PC-3 (cell line): Measurements from ENCODE around the gene SHANK3. TPM values are rescaled to one million over a fixed set of nuclear protein-coding genes. Genes with fewer than 3 reads are reported as not detected.

Experiments
- ATAC-seq: fragments of 200-7000 bp; cut with Tn5 transposase; 2 replicates; pipeline ENCODE4 v1.9.1; 2020; ENCODE audit warnings: mild to moderate bottlenecking, moderate library complexity
- BruUV-seq: library from RNA; stranded (reverse); fragments of 400-500 nt; replicated peaks from 2 replicates; lab custom pipeline; 2021; lab: Mats Ljungman, UMichigan
- CTCF ChIA-PET: fragments of 300-600 bp; sonication (Branson Sonifier 250); formaldehyde crosslinking; loops from one replicate; lab custom pipeline; 2022; ENCODE audit warnings: antibody characterized with exemption; lab: Charles Lee
- POLR2A ChIA-PET: fragments of 300-600 bp; sonication (Branson Sonifier 250); formaldehyde crosslinking; loops from one replicate; lab custom pipeline; 2022; ENCODE audit warnings: antibody characterized with exemption; ENCODE audit not compliant: unreplicated experiment; lab: Charles Lee
- DNase-seq: peaks from one replicate; pipeline ENCODE4 v3.0.0-alpha.2; 2015
- H2AFZ ChIP-seq: fragments of 300-600 bp; sonication (generic); 2 replicates; pipeline ENCODE4 v1.6.0; 2016; ENCODE audit warnings: antibody characterized with exemption, low read length
- H3F3A ChIP-seq: fragments of 300-600 bp; sonication (generic); one replicate; pipeline ENCODE4 v1.6.0; 2017; ENCODE audit warnings: antibody characterized with exemption, low read length, control low read depth, mild to moderate bottlenecking; ENCODE audit not compliant: unreplicated experiment
- H3K27ac ChIP-seq: fragments of 300-600 bp; sonication (generic); 2 replicates; pipeline ENCODE4 v1.5.1; 2016; ENCODE audit warnings: mild to moderate bottlenecking, low read length
- H3K27me3 ChIP-seq: fragments of 300-600 bp; sonication (generic); 2 replicates; pipeline ENCODE4 v1.6.1; 2016; ENCODE audit warnings: low read length, mixed read lengths
- H3K36me3 ChIP-seq: fragments of 300-600 bp; sonication (generic); 2 replicates; pipeline ENCODE4 v1.6.1; 2016; ENCODE audit warnings: low read depth, mixed run types, low read length, mixed read lengths
- H3K4me1 ChIP-seq: fragments of 300-600 bp; sonication (generic); 2 replicates; pipeline ENCODE4 v1.5.1; 2016; ENCODE audit warnings: low read length; ENCODE audit not compliant: insufficient read depth
- H3K4me2 ChIP-seq: fragments of 300-600 bp; sonication (generic); 2 replicates; pipeline ENCODE4 v1.6.0; 2016; ENCODE audit warnings: low read length
- H3K4me3 ChIP-seq: fragments of 300-600 bp; sonication (generic); 2 replicates; pipeline ENCODE4 v1.5.1; 2016; ENCODE audit warnings: mild to moderate bottlenecking, low read length, mixed read lengths
- H3K79me2 ChIP-seq: fragments of 300-600 bp; sonication (generic); 2 replicates; pipeline ENCODE4 v1.6.1; 2017; ENCODE audit warnings: low read length, mixed read lengths
- H3K9ac ChIP-seq: fragments of 300-600 bp; sonication (generic); 2 replicates; pipeline ENCODE4 v1.6.0; 2016; ENCODE audit warnings: mild to moderate bottlenecking, low read length
- H3K9me2 ChIP-seq: fragments of 300-600 bp; sonication (generic); replicated peaks from 2 replicates; pipeline ENCODE4 v1.6.1; 2016; ENCODE audit warnings: mixed run types, low read length, mixed read lengths
- H3K9me3 ChIP-seq: fragments of 300-600 bp; sonication (generic); 2 replicates; pipeline ENCODE4 v1.6.1; 2016; ENCODE audit warnings: low read length, mixed read lengths
- H4K20me1 ChIP-seq: fragments of 300-600 bp; sonication (generic); 2 replicates; pipeline ENCODE4 v1.6.1; 2016; ENCODE audit warnings: low read length, mixed read lengths
- EZH2 ChIP-seq: fragments of 300-600 bp; sonication (generic); IDR thresholded peaks from one replicate; pipeline ENCODE4 v1.6.1; 2017; ENCODE audit warnings: antibody characterized with exemption, mild to moderate bottlenecking, low read length; ENCODE audit not compliant: unreplicated experiment
- EZH2phosphoT487 ChIP-seq: fragments of 300-600 bp; sonication (generic); IDR thresholded peaks from 2 replicates; pipeline ENCODE4 v1.6.1; 2018; ENCODE audit warnings: mild to moderate bottlenecking, antibody characterized with exemption, low read length, borderline replicate concordance
- intact Hi-C: fragments of 100-400 bp; cut with micrococcal nuclease; formaldehyde crosslinking; loops from 2 replicates; pipeline ENCODE4 v1.9.0; 2023
- total RNA-seq: library from RNA; depleted of rRNA; stranded (reverse); fragments of >200 nt; gene quantifications from 2 replicates; pipeline ENCODE4 v1.2.3, GENCODE V29; 2014
- TF ChIP-seq, protein P1 (sequence below): fragments of 300-600 bp; sonication (generic); conservative IDR thresholded peaks from 2 replicates; pipeline ENCODE4 v1.5.1; 2017; ENCODE audit warnings: antibody characterized with exemption, low read depth, mild to moderate bottlenecking, low read length

The SHANK3 gene
- total RNA-seq, 1 experiment from 2014 or later, result 3.7 TPM

DNA sequence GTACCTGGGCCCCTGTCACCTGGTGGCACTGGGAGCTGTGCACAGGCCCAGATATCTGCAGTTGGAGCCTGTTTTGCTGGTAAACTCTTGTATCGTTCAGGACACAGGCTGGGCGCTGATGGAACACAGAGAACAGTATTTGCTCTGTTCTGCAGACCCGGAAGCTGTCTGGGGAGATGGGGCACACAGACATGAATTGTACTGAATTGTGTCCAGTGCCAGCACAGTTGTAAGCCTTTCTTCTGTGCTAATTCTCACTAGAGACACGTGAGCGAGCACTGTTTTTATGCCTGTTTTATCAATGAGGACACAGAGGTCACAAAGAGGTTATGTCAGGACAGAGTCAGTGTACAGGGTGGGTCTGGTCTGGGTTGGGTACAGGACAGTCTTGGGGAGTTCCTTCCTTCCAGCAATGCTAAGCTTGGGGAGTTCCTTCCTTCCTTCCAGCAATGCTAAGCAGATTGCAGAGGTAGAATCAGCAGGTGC is 41.0 kb downstream of the SHANK3 start:
- no peak overlapping the region for H3K4me3 ChIP-seq

DNA sequence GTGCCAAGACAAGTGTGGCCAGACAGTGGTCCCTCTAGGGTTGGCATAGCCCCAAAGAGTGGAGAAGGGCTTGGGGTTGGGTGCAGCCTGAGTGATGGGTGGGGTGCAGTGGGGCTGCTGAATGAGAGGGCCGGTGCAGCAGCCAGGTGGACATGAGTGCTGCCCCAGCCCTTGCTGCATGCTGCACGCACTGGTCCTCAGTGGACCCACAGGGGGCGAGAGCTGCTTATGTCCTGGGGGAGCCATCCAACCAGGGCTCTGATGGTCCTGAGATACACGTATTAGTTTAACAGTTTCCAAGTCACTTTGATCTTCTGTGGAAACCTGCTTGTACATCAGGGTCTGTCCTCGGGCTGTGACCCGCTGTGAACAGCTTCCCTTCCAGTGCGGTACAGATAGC is 41.5 kb downstream of the SHANK3 start:
- no peaks in the 10 kb centered on the region for H3K36me3 ChIP-seq
- no peaks in the 10 kb centered on the region for H4K20me1 ChIP-seq
- no peak overlapping the region for H2AFZ ChIP-seq
- H3K4me2 ChIP-seq, result no peak overlapping the region
- CTCF ChIA-PET, result no interaction called here
- intact Hi-C loops, result no loop called here
- H3K9ac ChIP-seq, result no peak overlapping the region
- DNase-seq (no peak), ATAC-seq (no peak)
- no peaks in the 10 kb centered on the region for H3K4me1 ChIP-seq
- H3K4me3 ChIP-seq, result no peak overlapping the region
- H3F3A ChIP-seq, result no peaks in the 10 kb centered on the region
- POLR2A ChIA-PET, result no interaction called here
- H3K27ac ChIP-seq, result no peak overlapping the region
- no TSS peak for BruUV-seq
- no peaks in the 10 kb centered on the region for H3K9me2 ChIP-seq
- H3K9me3 ChIP-seq, result no peaks in the 10 kb centered on the region
- no peaks in the 10 kb centered on the region for H3K27me3 ChIP-seq
- H3K79me2 ChIP-seq, result no peaks in the 10 kb centered on the region
- TF ChIP-seq, protein P1, sequence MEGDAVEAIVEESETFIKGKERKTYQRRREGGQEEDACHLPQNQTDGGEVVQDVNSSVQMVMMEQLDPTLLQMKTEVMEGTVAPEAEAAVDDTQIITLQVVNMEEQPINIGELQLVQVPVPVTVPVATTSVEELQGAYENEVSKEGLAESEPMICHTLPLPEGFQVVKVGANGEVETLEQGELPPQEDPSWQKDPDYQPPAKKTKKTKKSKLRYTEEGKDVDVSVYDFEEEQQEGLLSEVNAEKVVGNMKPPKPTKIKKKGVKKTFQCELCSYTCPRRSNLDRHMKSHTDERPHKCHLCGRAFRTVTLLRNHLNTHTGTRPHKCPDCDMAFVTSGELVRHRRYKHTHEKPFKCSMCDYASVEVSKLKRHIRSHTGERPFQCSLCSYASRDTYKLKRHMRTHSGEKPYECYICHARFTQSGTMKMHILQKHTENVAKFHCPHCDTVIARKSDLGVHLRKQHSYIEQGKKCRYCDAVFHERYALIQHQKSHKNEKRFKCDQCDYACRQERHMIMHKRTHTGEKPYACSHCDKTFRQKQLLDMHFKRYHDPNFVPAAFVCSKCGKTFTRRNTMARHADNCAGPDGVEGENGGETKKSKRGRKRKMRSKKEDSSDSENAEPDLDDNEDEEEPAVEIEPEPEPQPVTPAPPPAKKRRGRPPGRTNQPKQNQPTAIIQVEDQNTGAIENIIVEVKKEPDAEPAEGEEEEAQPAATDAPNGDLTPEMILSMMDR, result no peak
- TF ChIP-seq EZH2 (no peak), EZH2phosphoT487 (no peak)

More for the DNA sequence above, 41.0 kb downstream of the SHANK3 start:
- TF ChIP-seq, protein P1, result no peak
- TF ChIP-seq EZH2phosphoT487 (no peak), EZH2 (no peak)
- Histone ChIP-seq H3K9me3 (no peaks in the 10 kb centered on the region), H3K9me2 (no peaks in the 10 kb centered on the region), H3K4me2 (no peak overlapping the region), H3K27me3 (no peaks in the 10 kb centered on the region), H3K27ac (no peak overlapping the region), H3F3A (no peaks in the 10 kb centered on the region), H3K79me2 (no peaks in the 10 kb centered on the region), H4K20me1 (no peaks in the 10 kb centered on the region), H3K36me3 (no peaks in the 10 kb centered on the region), H2AFZ (no peak overlapping the region), H3K4me1 (no peaks in the 10 kb centered on the region), H3K9ac (no peak overlapping the region)
- DNase-seq, result no peak
- ATAC-seq, result no peak
- POLR2A ChIA-PET, result no interaction called here
- intact Hi-C loops, result no loop called here
- CTCF ChIA-PET, result no interaction called here
- BruUV-seq, result no TSS peak

DNA sequence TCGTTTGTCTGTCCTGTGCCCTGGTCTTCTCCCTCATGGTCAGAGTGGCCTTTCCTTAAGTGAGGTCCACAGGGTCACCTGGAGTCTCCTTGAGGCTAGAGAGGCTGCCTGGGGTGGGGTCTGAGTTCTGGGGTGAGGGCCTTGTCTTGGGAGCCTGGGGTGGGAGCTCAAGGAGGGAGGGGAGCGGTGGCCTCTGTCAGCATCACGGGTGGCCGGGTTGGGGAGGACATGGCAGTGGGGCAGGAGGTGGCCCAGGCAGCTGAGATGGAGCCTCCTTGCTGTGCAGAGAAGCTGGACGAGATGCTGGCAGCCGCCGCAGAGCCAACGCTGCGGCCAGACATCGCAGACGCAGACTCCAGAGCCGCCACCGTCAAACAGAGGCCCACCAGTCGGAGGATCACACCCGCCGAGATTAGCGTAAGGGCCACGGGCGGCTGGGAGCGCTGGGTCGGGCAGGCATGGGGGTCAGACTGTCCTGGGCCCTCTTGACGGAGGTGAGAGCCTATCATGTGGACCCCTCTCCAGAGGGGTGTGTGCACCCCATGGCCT is 42.1 kb downstream of the SHANK3 start:
- no peak overlapping the region for H3K4me3 ChIP-seq
- H2AFZ ChIP-seq, result no peak overlapping the region
- DNase-seq, result no peak
- no peak for ATAC-seq
- H3K36me3 ChIP-seq, result no peaks in the 10 kb centered on the region
- CTCF ChIA-PET, result no interaction called here
- H4K20me1 ChIP-seq, result no peaks in the 10 kb centered on the region
- POLR2A ChIA-PET, result no interaction called here
- no peak overlapping the region for H3K27ac ChIP-seq
- TF ChIP-seq EZH2phosphoT487 (no peak), EZH2 (no peak)
- TF ChIP-seq, protein P1, result no peak
- no peaks in the 10 kb centered on the region for H3K9me2 ChIP-seq
- no peaks in the 10 kb centered on the region for H3F3A ChIP-seq
- H3K79me2 ChIP-seq, result no peaks in the 10 kb centered on the region
- no peaks in the 10 kb centered on the region for H3K9me3 ChIP-seq
- no peak overlapping the region for H3K4me2 ChIP-seq
- H3K4me1 ChIP-seq, result no peaks in the 10 kb centered on the region
- no peak overlapping the region for H3K9ac ChIP-seq
- intact Hi-C loops, result no loop called here
- BruUV-seq, result no TSS peak
- H3K27me3 ChIP-seq, result no peaks in the 10 kb centered on the region
